ENCODE results near the gene MANBA. TPM values are rescaled to one million over a fixed set of nuclear protein-coding genes. Genes with fewer than 3 reads are reported as not detected.

MANBA gene
- total RNA-seq, 6 experiments from 2014 or later, result 31.2 to 57.9 (median 36.0) TPM

DNA sequence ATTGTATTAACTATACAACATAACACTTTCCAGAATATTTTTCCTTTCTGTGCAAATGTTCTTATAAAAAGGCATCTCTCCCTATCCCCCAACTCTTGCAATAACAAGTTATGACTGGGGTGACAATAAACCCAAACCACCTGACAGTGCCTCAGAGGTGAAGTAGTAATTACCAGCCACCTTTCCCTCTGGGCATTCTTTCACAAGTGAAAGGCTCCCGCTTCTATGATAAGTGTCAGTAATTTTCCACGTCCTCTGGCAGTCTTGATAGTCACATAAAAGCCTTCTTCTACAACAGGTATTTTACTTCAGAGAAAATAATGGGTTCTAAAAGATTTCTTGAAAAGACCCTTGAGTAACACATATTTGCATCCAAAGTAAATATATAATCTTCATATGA, 82.7 kb downstream of the MANBA start:
- H3K36me3 Mint-ChIP-seq (ENCODE audit: low read depth), result peaks cover 9% of the 10 kb centered on the region
- DNase-seq, result no peak
- H3K27ac Mint-ChIP-seq, result no peak overlapping the region
- TF ChIP-seq CTCF (IDR thresholded peaks at IDR 0.05), result no peak
- H3K4me1 Mint-ChIP-seq (ENCODE audit: low read depth), result peaks cover 36% of the 10 kb centered on the region
- H3K4me3 Mint-ChIP-seq, result no peak overlapping the region
- H3K9me3 Mint-ChIP-seq, result no peaks in the 10 kb centered on the region
- H3K27me3 Mint-ChIP-seq (ENCODE audit: insufficient read depth), result no peaks in the 10 kb centered on the region

DNA sequence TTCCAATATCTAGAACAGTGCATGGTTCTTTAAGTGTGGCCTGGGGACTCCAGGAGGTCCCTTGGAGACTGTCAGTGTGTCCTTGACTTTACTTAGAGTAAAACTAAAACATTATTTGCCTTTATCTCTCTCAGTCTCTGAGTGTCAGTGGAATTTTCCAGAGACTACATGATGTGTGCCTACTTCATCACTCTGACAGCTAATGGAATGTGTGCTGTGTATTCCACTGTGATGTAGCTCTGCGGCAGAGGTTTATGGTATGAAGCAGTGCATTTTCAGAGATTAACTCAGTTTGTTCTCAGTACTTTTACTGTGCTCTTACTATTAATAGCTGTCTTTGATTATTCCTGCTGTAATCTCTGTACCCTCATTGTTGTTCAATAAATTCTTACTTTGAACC, 85.6 kb downstream of the MANBA start:
- H3K27me3 Mint-ChIP-seq (ENCODE audit: insufficient read depth), result no peaks in the 10 kb centered on the region

DNA sequence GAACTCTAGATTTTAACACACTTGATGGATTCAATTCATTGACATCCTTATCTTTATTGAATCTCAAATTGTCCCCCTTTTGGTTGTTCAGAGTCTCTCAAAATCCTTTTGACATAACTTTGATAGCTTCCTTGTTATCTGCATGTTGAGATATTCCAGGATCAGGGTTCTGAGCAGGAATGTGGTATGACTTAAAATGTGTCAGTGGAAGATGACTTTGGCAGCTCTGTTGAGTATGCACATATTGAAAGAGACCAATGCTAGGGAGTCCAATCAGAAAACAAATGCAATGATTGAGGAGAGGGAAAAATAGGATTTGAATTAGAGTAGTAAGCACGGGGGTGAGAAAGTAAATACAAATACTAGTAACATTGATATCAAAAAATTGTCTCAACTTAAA, 93.8 kb downstream of the MANBA start:
- H3K36me3 Mint-ChIP-seq (ENCODE audit: low read depth), result peaks cover 42% of the 10 kb centered on the region
- H3K4me1 Mint-ChIP-seq (ENCODE audit: low read depth), result peaks cover 50% of the 10 kb centered on the region
- H3K9me3 Mint-ChIP-seq, result no peaks in the 10 kb centered on the region
- H3K27me3 Mint-ChIP-seq (ENCODE audit: insufficient read depth), result no peaks in the 10 kb centered on the region
- H3K27ac Mint-ChIP-seq, result no peak overlapping the region
- no peak for DNase-seq
- no peak for TF ChIP-seq CTCF (IDR thresholded peaks at IDR 0.05)
- H3K4me3 Mint-ChIP-seq, result no peak overlapping the region

More for the DNA sequence above, 85.6 kb downstream of the MANBA start:
- H3K9me3 Mint-ChIP-seq, result no peaks in the 10 kb centered on the region
- H3K36me3 Mint-ChIP-seq (ENCODE audit: low read depth), result no peaks in the 10 kb centered on the region; the same call in none of the 2 replicates
- H3K4me1 Mint-ChIP-seq (ENCODE audit: low read depth), result peaks cover 36% of the 10 kb centered on the region
- H3K27ac Mint-ChIP-seq, result peak overlapping the region; percentile 71
- TF ChIP-seq CTCF (IDR thresholded peaks at IDR 0.05), result no peak
- DNase-seq, result peak; percentile 75
- peak overlapping the region; percentile 28; the same call in 1 of the 2 replicates for H3K4me3 Mint-ChIP-seq

DNA sequence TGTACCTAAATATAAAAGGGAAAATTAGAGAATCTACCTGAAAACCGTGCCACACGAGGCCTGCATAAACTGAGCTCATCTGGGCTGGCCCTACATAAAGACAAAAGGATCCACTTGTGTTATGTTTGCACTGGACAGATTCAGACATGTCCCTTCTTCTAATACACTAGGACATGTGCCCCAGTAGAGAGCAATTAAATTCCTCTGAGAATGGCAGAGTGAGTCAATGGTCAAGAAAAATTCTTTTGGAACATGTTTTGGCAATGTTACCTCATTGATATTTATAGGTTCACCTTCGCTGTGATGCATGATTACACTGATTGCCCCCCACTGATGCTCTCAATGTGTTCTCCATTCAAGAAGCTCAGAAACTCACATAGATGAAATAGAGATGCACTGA, 95.2 kb downstream of the MANBA start:
- peaks cover 57% of the 10 kb centered on the region for H3K4me1 Mint-ChIP-seq (ENCODE audit: low read depth)
- TF ChIP-seq CTCF (IDR thresholded peaks at IDR 0.05), result no peak
- H3K27ac Mint-ChIP-seq, result peak overlapping the region; percentile 36
- H3K9me3 Mint-ChIP-seq, result no peaks in the 10 kb centered on the region
- no peaks in the 10 kb centered on the region for H3K27me3 Mint-ChIP-seq (ENCODE audit: insufficient read depth)
- H3K4me3 Mint-ChIP-seq, result peak overlapping the region; percentile 7; the same call in 1 of the 2 replicates
- H3K36me3 Mint-ChIP-seq (ENCODE audit: low read depth), result peaks cover 44% of the 10 kb centered on the region
- peak; percentile 28 for DNase-seq

- TF ChIP-seq CTCF (IDR thresholded peaks at IDR 0.05), result no peak
- Mint-ChIP-seq H3K4me1 (ENCODE audit: low read depth) (peaks cover 57% of the 10 kb centered on the region), H3K27ac (peak overlapping the region; percentile 78; the same call in 1 of the 2 replicates), H3K27me3 (ENCODE audit: insufficient read depth) (no peaks in the 10 kb centered on the region), H3K9me3 (no peaks in the 10 kb centered on the region), H3K4me3 (no peak overlapping the region), H3K36me3 (ENCODE audit: low read depth) (peaks cover 33% of the 10 kb centered on the region)
- DNase-seq, result peak; percentile 75
These were observed 97.7 kb downstream of the MANBA start for GRCh38 chr4:102663073-102663472.

DNA sequence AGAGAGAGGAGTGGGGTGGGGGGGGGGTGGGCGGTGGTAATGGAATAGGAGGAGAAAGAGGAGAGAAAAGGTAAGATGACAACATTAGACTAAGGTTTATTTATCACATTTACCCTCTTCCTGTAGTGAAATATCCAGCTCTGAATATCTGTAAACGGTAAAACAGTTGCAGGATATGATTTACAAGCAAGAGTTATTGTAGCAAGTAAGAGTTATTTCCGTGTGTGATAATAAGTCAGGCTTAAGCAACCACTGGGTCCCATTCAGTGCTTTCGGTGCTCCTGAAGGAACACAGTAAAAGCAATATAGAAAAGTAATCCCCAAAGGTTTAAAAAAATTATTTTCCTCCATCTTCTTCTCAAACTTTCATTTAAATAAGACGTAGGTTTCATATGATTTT, 103.6 kb downstream of the MANBA start:
- no peaks in the 10 kb centered on the region for H3K9me3 Mint-ChIP-seq
- no peak for DNase-seq
- TF ChIP-seq CTCF (IDR thresholded peaks at IDR 0.05), result no peak
- H3K36me3 Mint-ChIP-seq (ENCODE audit: low read depth), result peaks cover 9% of the 10 kb centered on the region
- H3K4me1 Mint-ChIP-seq (ENCODE audit: low read depth), result peaks cover 26% of the 10 kb centered on the region
- H3K27ac Mint-ChIP-seq, result no peak overlapping the region
- H3K4me3 Mint-ChIP-seq, result no peak overlapping the region
- H3K27me3 Mint-ChIP-seq (ENCODE audit: insufficient read depth), result no peaks in the 10 kb centered on the region

Measured in HFFc6 (cell line).